OCI-LY1 (cell line): ENCODE data around the gene FOSB.

Experiments
- H2AFZ ChIP-seq: fragments of 200-600 bp; sonication (generic), shearing (Covaris generic); 2 replicates; pipeline ENCODE4 v1.6.0; 2014; ENCODE audit warnings: antibody characterized with exemption, mild to moderate bottlenecking, low read length
- H3F3A ChIP-seq: fragments of 200-600 bp; sonication (generic), shearing (Covaris generic); 2 replicates; pipeline ENCODE4 v1.6.0; 2014; ENCODE audit warnings: mild to moderate bottlenecking, antibody characterized with exemption, low read length, moderate library complexity; ENCODE audit not compliant: insufficient read depth
- H3K27ac ChIP-seq: fragments of 200-600 bp; sonication (generic); 2 replicates; pipeline ENCODE4 v1.5.1; 2014; ENCODE audit warnings: low read length, mixed run types, mild to moderate bottlenecking, low read depth; ENCODE audit not compliant: poor library complexity, severe bottlenecking
- H3K27me3 ChIP-seq: fragments of 200-600 bp; sonication (generic); 2 replicates; pipeline ENCODE4 v1.6.0; 2014; ENCODE audit warnings: antibody characterized with exemption, mild to moderate bottlenecking, low read length, moderate library complexity; ENCODE audit not compliant: insufficient read depth
- H3K36me3 ChIP-seq: fragments of 200-600 bp; sonication (generic); 2 replicates; pipeline ENCODE4 v1.6.1; 2014; ENCODE audit warnings: mild to moderate bottlenecking, antibody characterized with exemption, low read length, moderate library complexity, mixed read lengths; ENCODE audit not compliant: insufficient read depth
- H3K4me1 ChIP-seq: fragments of 200-600 bp; sonication (generic); 2 replicates; pipeline ENCODE4 v1.5.1; 2014; ENCODE audit warnings: mild to moderate bottlenecking, low read length, moderate library complexity; ENCODE audit not compliant: insufficient read depth, severe bottlenecking
- H3K4me2 ChIP-seq: fragments of 200-600 bp; sonication (generic), shearing (Covaris generic); 2 replicates; pipeline ENCODE4 v1.6.1; 2014; ENCODE audit warnings: low read length
- H3K4me3 ChIP-seq: fragments of 200-600 bp; sonication (generic); 2 replicates; pipeline ENCODE4 v1.5.1; 2014; ENCODE audit warnings: low read length, low read depth, mild to moderate bottlenecking, mixed read lengths; ENCODE audit not compliant: poor library complexity, severe bottlenecking
- H3K79me2 ChIP-seq: fragments of 200-600 bp; shearing (Covaris generic); 2 replicates; pipeline ENCODE4 v1.6.1; 2016; ENCODE audit warnings: mixed run types, low read length, mixed read lengths; ENCODE audit not compliant: insufficient read depth
- H3K9ac ChIP-seq: fragments of 200-600 bp; sonication (generic), shearing (Covaris generic); 2 replicates; pipeline ENCODE4 v1.6.1; 2014; ENCODE audit warnings: mild to moderate bottlenecking, low read length, mixed read lengths
- H3K9me2 ChIP-seq: fragments of 200-600 bp; sonication (generic), shearing (Covaris generic); 2 replicates; pipeline ENCODE4 v1.6.1; 2014; ENCODE audit warnings: low read depth, mild to moderate bottlenecking, low read length, mixed read lengths
- H3K9me3 ChIP-seq: fragments of 200-600 bp; shearing (Covaris generic); 2 replicates; pipeline ENCODE4 v1.6.1; 2014; ENCODE audit warnings: low read length, mixed read lengths
- H4K20me1 ChIP-seq: fragments of 200-600 bp; sonication (generic), shearing (Covaris generic); 2 replicates; pipeline ENCODE4 v1.6.0; 2016; ENCODE audit warnings: mild to moderate bottlenecking, low read length; ENCODE audit not compliant: insufficient read depth
- CTCF ChIP-seq: fragments of 200-600 bp; sonication (generic), shearing (Covaris generic); IDR thresholded peaks from 2 replicates; pipeline ENCODE4 v1.5.1; 2017; ENCODE audit warnings: mild to moderate bottlenecking, antibody characterized with exemption, low read length, moderate library complexity, mixed read lengths
- EZH2 ChIP-seq: fragments of 200-600 bp; sonication (generic), shearing (Covaris generic); IDR thresholded peaks from 2 replicates; pipeline ENCODE4 v1.8.0; 2017; ENCODE audit warnings: borderline replicate concordance, mixed run types, mild to moderate bottlenecking, antibody characterized with exemption, low read length, moderate library complexity, mixed read lengths

FOSB gene

GRCh38 chr19:45470762-45471081, 2.9 kb downstream of the FOSB start:
- no peak overlapping the region for H3K27ac ChIP-seq

GRCh38 chr19:45471111-45471930, 3.5 kb downstream of the FOSB start:
- Histone ChIP-seq H3K4me2 (no peak overlapping the region), H3K27ac (no peak overlapping the region), H3K79me2 (no peaks in the 10 kb centered on the region), H3K27me3 (peaks cover 8% of the 10 kb centered on the region), H3F3A (no peaks in the 10 kb centered on the region), H3K4me3 (no peak overlapping the region), H3K9me2 (no peaks in the 10 kb centered on the region), H3K36me3 (no peaks in the 10 kb centered on the region), H3K9ac (no peak overlapping the region), H4K20me1 (no peaks in the 10 kb centered on the region), H3K9me3 (no peaks in the 10 kb centered on the region), H3K4me1 (peaks cover 27% of the 10 kb centered on the region), H2AFZ (no peak overlapping the region)
- no peak for TF ChIP-seq CTCF
- TF ChIP-seq EZH2 = no peak

More at GRCh38 chr19:45470762-45471081, 2.9 kb downstream of the FOSB start:
- peaks cover 27% of the 10 kb centered on the region for H3K4me1 ChIP-seq
- no peaks in the 10 kb centered on the region for H3K36me3 ChIP-seq
- no peak overlapping the region; the same call in 1 of the 2 replicates for H3K4me2 ChIP-seq
- H3K9ac ChIP-seq = no peak overlapping the region; the same call in 1 of the 2 replicates
- H3K79me2 ChIP-seq = no peaks in the 10 kb centered on the region
- H4K20me1 ChIP-seq = no peaks in the 10 kb centered on the region
- peaks cover 8% of the 10 kb centered on the region for H3K27me3 ChIP-seq
- no peaks in the 10 kb centered on the region for H3F3A ChIP-seq
- no peak overlapping the region for H2AFZ ChIP-seq
- H3K4me3 ChIP-seq = peak overlapping the region; percentile 74
- no peaks in the 10 kb centered on the region for H3K9me3 ChIP-seq
- no peaks in the 10 kb centered on the region for H3K9me2 ChIP-seq
- no peak for TF ChIP-seq CTCF
- TF ChIP-seq EZH2 = no peak

- no peak for TF ChIP-seq CTCF
- TF ChIP-seq EZH2 = no peak
- peaks cover 26% of the 10 kb centered on the region for H3K4me1 ChIP-seq
- H2AFZ ChIP-seq = no peak overlapping the region
- H3K36me3 ChIP-seq = no peaks in the 10 kb centered on the region
- H3K9me3 ChIP-seq = no peaks in the 10 kb centered on the region
- H3K9ac ChIP-seq = no peak overlapping the region
- no peaks in the 10 kb centered on the region for H3K79me2 ChIP-seq
- H4K20me1 ChIP-seq = no peaks in the 10 kb centered on the region
- H3K4me3 ChIP-seq = no peak overlapping the region
- H3F3A ChIP-seq = no peaks in the 10 kb centered on the region
- H3K4me2 ChIP-seq = no peak overlapping the region
- peaks cover 8% of the 10 kb centered on the region for H3K27me3 ChIP-seq
- no peaks in the 10 kb centered on the region for H3K9me2 ChIP-seq
- no peak overlapping the region for H3K27ac ChIP-seq
Observed at GRCh38 chr19:45471931-45472562, 4.3 kb downstream of the FOSB start.
